Stimulated activated naive CD4-positive, alpha-beta T cell (primary cell): ENCODE data around the gene LSM3.

Experiments
- DNase-seq, 6 experiments: peaks; one replicate each; lab custom pipeline; 2025; lab: John Stamatoyannopoulos, UW

Gene LSM3

DNA sequence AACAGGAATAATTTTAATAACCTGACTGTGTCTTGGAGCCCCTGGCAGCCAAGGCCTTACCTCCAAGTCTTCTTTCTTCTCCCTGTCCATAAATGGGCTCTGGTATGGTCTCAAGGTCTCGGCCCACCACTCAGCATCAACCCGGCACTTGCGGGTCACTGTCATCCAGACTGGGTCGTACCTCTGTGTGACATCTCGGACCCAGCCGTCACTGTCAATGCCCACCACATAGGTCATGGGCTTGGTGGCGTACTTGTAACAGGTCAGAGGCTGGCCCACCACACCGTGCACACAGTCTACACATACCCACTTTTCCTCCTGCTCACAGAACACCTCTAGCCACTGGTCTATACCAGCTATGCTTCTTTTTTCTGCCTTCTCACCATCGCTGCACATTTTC is 20.7 kb upstream of the LSM3 start:
- DNase-seq, result no peak

DNA sequence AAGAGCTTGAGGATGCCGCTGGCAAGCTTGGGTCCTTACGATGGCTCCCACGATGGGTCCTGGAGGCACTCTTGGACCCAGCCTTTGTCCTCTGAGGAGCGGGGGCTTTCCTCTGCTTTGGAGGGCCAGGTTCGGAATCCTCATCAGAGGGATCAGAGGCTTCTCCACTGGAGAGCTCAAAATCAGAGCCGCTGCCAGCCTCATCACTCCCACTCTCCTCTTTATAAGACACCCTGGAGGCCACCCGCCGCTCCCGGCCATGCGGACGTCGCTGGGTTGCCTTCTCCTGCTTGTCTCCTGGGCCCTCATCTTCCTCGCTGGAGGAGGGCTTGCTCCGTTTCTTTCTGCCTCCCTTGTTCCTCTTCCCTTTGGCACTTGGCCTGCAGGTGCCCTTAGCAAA is 20.2 kb upstream of the LSM3 start:
- no peak for DNase-seq

GRCh38 chr3:14159426-14159825 is 19.2 kb upstream of the LSM3 start:
- DNase-seq, result no peak

DNA sequence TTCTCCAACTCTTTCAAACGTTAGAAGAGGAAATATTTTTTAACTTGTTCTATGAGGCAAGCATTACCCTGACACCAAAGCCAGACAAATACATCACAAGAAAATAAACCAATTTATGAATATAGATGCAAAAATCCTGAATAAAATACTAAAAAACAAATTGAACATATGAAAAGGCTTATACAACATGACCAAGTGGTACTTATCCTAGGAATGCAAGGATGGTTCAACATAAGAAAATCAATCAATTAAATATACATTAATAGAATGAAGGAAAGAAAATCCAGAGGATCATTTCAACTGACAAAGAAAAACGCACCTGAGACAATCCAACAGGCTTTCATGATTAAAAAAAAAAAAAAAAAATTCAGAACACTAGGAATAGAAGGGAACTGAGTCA is 17.3 kb upstream of the LSM3 start:
- no peak for DNase-seq

- DNase-seq, result no peak
These were observed 16.4 kb upstream of the LSM3 start for GRCh38 chr3:14162178-14162577.

DNA sequence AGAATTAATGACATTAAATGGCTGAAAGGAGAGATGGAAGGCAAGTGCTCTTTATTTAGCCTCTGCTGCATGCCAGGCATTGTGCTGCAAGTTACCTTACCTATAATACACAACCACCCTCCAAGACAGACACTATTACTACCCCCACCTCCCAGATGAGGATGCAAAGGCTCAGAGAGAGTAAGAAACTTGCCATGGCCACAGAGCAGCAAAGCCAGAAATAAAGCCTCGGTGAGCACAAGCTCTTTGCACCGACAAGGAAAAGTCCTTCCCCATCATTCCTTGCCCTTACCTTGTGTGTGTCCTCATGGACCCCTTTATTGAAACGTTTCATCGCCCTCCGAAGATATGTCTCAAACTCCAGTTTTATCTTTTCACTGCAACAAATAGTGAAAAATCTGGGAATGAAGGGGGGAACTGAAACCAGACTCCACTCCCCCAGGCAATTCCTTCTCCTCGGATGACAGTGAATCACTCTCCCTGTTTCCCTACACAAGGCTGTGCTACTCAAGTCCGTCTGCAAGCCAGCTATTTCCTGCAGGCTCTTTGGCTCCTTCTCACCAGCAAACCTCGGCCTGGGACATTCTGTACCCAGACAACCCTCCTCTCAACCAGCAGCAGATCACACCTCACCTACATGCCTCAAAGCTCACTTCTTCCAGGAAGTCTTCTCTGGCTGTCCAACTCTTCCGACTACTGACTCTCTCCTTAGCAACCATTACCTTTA is 11.6 kb upstream of the LSM3 start:
- no peak for DNase-seq

GRCh38 chr3:14169435-14169834 is 9.2 kb upstream of the LSM3 start:
- DNase-seq, result no peak

DNA sequence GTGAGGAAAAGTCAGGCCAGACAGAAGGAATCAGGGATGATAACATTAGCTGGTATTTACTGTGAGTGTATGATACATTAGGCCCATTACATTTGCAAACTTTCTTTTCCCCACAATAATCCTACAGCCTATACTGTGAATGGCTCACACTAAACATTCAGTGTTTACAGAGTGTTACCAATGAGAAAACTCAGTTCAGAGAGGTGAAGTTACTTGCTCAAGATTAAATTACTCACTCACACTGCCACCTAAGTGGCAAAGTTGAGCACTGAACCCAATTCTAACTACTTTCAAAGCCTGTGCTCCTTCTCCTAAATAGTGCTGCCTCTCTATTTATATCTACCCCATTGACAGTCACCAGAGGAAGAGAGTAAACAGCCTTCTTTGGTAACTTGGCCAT is 8.7 kb upstream of the LSM3 start:
- DNase-seq, result no peak

GRCh38 chr3:14170531-14171159 is 8.0 kb upstream of the LSM3 start:
- no peak for DNase-seq

DNA sequence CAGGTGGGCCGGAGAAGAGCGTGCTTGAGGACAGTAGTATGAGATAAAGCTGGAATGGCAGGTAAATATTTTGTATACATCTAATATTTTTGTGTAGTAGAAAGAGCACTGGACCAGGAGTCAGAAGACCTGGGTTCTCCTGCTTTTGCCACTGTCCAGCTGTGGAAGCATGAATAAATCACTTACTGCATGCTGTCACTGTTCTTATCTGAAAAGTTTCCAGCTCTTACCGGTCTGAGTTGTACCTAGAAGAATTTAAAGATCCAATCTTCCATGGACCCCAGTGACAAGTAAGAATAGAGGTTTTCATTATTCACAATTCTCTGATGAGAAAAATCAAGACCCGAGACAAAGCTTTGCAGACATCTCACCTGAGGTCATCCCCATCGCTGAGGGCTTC is 6.1 kb upstream of the LSM3 start:
- DNase-seq, result no peak

DNA sequence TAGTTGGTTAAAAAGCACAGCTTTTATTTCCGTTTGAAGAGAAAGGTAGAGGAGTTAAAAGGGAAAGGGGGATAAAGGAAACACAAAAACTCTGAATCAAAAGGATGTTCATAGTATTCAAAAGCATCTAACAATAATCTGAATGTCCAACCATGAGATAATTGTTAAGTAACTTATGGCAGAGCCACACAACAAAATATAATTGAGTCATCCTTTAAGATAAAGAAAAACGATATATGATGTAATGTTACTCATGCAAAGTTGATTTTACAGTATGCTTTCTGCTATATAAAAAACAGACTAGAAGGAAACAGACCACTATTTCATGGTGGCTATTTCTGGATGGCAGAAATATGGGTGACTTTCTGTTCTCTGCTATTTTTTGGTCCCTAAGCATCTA is 4.1 kb upstream of the LSM3 start:
- DNase-seq, result no peak

DNA sequence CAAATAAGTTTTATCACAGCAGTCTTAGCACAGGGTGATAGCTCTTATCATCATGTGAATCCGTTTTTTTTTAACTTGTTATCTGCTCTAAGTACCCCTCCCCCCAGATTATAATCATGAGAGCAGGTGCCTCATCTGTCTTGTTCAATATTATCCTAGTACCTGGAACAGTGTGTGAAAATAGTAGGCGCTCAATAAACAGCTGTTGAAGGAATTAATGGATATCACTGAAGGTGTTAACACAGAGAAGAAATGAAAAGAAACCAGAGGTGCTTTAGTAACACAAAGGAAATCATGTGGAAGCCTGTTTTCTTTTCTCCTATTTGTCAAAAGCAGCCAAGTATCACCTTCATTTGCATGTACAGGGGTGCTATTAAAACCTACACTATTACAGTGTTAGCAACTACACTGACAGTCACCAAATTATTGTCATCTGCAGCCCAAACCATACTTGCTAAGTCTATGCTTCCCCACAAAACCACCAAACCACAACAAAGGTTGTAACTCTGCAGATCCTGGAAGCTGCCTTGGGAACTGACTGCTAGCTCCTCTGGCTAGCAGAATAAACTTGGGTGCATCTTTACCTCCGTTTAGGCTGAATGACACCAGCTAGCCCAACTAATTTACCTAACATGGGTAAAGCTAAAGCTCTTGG is 3.1 kb upstream of the LSM3 start:
- peak; percentile 7 to 81 (median 69) for DNase-seq

DNA sequence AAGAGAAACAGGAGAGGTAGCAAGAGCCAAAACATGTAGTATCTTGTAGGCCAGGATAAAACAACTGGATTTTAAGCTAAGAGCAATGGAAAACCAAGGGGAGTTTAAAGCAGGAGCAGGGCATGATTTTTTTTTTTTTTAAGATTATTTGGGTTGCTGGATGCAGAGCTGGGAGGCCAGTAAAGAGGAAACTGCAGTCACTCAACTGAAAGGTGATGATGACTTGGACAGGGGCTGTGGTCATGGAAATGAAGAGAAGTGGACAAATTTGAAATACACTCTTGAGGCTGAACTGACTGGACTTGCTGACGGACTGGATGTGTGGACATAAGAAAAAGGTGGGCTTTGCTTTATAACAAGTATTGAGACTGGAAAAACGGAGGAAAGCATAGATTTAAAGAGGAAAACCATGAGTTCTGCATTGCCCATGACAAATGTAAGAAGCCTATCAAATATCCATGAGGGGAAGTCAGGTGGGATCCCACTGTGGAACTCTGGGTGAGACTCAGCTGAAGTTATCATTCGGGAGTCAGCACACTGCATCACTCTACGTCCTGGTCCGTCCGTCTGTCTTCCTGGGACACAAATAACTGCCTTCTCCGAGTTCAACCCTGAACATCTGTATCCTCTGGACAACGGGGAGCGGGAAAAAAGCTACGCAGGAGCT is 904 bp upstream of the LSM3 start:
- DNase-seq, result peak in 1 of 6 experiments; percentile 43

DNA sequence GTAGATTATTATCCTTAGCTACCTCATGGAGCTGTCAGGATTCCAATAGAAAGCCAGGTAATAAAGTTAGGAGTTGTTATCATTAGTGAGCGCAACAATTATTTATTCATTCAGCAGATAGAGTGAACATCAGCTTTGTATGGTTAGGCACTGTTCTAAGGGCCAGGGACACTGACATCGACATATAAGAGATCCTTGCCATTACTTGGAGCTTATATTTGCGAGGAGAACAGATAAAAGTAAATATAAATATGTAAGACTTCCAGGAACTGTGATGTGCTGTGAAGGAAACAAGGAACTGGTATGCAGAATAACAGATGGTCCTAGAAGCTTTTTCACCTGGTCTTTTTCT is 473 bp downstream of the LSM3 start:
- DNase-seq, result peak in 1 of 6 experiments; percentile 52

DNA sequence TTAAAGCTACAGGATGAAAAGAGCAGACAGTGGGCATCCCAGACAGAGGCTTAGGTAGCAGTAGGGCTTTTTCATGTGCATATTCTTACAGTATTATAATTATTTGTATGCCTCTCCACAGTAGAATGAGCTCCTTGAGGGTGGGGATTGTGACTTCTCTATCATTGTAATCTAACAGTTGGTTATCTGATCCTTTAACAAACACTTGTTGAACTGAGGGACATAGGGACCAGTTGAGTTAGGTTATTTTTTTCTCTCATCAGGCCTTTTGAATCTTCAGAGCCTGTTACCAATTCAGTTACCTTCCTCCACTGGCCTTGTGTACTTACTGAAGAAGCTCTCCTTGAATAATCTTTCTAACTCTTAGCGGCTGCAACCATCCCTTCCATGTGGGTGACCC is 1.2 kb downstream of the LSM3 start:
- no peak for DNase-seq

DNA sequence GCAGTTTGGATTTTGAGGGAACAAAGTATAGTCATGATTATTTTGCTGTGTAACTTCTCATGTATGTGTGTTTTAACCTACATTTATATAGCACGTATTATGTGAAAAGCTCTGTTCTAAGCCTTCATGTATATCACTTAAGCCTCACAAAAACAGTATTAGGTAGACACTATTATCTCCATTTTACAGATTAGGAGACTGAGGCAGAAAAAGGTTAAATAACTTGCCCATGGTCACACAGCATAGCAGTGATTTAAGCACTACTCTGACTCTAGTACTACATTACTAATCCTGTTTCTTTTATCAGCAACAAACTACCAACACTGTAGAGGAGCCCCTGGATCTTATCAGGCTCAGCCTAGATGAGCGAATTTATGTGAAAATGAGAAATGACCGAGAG is 2.6 kb downstream of the LSM3 start:
- DNase-seq, result no peak

GRCh38 chr3:14183015-14183577 is 4.5 kb downstream of the LSM3 start:
- DNase-seq, result no peak

DNA sequence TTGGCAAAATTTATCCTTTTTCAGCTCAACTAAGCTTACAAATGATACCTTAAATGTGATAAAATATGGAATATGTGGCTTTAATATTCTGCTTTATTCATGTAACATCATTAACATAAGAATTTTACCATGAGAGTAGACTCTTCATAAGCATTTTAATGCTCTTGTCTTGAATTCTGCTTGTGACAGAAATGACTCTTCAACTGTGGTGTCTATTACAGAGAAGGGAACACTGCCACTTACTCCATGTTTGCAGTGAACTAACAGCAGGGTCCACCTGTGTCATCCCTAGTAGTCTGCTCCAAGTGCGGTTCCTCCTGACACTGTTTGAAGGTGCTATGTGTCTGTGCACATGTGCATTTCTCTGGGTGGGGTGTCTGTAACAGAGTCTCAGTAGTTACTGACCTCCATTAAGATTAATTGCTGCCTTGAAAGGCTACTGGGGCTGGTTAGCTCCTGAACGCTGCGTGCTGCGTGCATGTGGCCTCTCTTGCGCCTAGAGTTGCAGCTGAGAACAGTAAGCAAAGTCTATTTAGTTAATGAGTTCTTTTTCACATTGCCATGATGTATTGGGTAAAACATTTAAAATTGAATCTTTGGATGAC is 8.3 kb downstream of the LSM3 start:
- DNase-seq, result no peak

DNA sequence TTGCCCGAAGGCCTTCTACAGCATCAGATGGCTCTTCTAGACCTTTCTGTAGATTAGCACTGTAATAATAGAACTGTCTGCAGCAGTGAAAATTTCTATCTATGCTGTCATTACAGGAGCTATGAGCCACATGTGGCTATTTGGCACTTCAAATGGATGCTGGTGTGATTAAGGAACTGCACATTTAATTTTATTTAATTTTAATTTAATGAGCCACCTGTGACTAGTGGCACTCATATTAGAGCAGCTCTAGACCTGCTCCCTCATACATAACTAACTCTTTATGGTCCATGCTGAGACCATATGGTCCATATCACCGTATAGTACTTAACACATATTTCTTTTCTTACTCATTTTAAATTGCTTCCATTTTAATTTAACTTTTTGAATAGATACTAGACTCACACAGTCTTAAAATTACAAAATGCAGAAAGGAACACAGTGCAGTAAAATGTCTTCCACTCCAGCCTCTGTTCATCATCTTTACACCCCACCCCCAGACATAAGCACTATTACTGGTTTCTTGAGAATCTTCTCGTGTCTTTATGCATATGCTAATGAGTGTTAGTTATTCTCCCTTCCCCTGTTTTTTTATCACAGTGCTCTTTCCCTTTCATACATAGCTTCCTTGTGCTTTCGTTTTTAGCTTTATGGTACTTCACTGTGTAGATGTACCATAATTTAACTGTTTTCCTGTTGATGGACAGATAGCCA is 9.6 kb downstream of the LSM3 start:
- DNase-seq, result no peak

GRCh38 chr3:14194865-14195264 is 16.2 kb downstream of the LSM3 start:
- DNase-seq, result no peak

DNA sequence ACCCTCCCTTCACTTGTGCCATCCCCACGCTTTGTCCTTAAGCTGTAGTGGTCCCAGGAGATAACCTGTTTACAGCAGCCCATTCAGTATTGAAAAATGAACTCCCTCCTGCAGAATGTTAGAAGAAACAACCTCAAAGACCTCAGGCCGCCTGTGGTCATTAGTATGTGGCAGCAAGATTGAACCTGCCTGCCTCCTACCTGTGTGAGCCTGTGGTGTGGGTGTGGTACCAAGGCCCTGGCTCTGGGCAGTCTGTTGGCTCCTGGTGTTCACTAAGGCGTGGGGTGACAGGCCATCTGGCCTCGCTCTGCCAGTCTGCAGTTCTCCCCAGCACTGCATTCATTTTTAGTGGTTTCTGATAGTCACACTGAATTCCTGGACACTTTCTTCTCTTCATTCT is 21.0 kb downstream of the LSM3 start:
- no peak for DNase-seq

- no peak for DNase-seq
These were observed 21.7 kb downstream of the LSM3 start for GRCh38 chr3:14200276-14200675.
